Spinal cord (tissue), 10 donors: ENCODE results near the gene STX16. TPM values are rescaled to one million over a fixed set of nuclear protein-coding genes. Genes with fewer than 3 reads are reported as not detected.

ENCODE experiments used
- DNase-seq, 6 donors: peaks; one replicate each; pipeline versions ENCODE4 v3.0.0 to v3.0.0-alpha.2; 2013 to 2015; ENCODE audit warnings: low spot score in 6 of 6, low read depth in 4 of 6
- H3K27ac ChIP-seq: one replicate; pipeline ENCODE4 v1.5.1; 2013; ENCODE audit warnings: low read depth, low read length, control low read depth
- H3K27me3 ChIP-seq: one replicate; pipeline ENCODE4 v1.6.1; 2013; ENCODE audit warnings: low read length; ENCODE audit not compliant: control insufficient read depth, insufficient read depth
- H3K36me3 ChIP-seq: one replicate; pipeline ENCODE4 v1.6.1; 2013; ENCODE audit warnings: low read length; ENCODE audit not compliant: control insufficient read depth, insufficient read depth
- H3K4me1 ChIP-seq: one replicate; pipeline ENCODE4 v1.6.1; 2013; ENCODE audit warnings: low read length; ENCODE audit not compliant: control insufficient read depth, insufficient read depth
- H3K4me3 ChIP-seq: one replicate; pipeline ENCODE4 v1.5.1; 2013; ENCODE audit warnings: low read depth, low read length, control low read depth
- H3K9me3 ChIP-seq: one replicate; pipeline ENCODE4 v1.6.1; 2013; ENCODE audit warnings: low read length; ENCODE audit not compliant: control insufficient read depth, insufficient read depth
- whole genome bisulfite sequencing: methylation state at CpG from one replicate; pipeline ENCODE4 v1.1.5; 2013; ENCODE audit warnings: missing lambda C conversion rate; ENCODE audit not compliant: insufficient coverage; 5-methylcytosine and 5-hydroxymethylcytosine counted together
- long read RNA-seq, 4 donors: transcript quantifications; one replicate each; lab custom pipeline, GENCODE V29; 2026
- polyA plus RNA-seq, 2 donors: library from polyadenylated mRNA; unstranded; fragments of 120-200 nt; gene quantifications; one replicate each; pipeline ENCODE4 v1.2.1, GENCODE V29; 2013; ENCODE audit not compliant: insufficient read length in 2 of 2
- total RNA-seq, 2 donors: library from RNA; depleted of rRNA in 1 of 2; stranded (reverse); fragments of 120-200 nt in 1 of 2; fragments of >200 nt in 1 of 2; gene quantifications; one replicate each; pipeline versions ENCODE4 v1.2.3 to v1.2.4, GENCODE V29; 2013 to 2014
- donor health status: healthy.

Gene STX16, protein sequence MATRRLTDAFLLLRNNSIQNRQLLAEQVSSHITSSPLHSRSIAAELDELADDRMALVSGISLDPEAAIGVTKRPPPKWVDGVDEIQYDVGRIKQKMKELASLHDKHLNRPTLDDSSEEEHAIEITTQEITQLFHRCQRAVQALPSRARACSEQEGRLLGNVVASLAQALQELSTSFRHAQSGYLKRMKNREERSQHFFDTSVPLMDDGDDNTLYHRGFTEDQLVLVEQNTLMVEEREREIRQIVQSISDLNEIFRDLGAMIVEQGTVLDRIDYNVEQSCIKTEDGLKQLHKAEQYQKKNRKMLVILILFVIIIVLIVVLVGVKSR
- total RNA-seq, result 10 to 100 TPM; 35.7 to 43.1 TPM
- 10 to 100 TPM; 56.5 to 65.0 TPM for polyA plus RNA-seq
- long read RNA-seq, donor 1, full-length matches to known transcripts, result 5 of 5 reads
- long read RNA-seq, donor 1, partial matches to known transcripts, result 0 of 5 reads
- long read RNA-seq, donor 1, other reads (novel, unspliced or antisense), result 0 of 5 reads
- long read RNA-seq, donor 2, full-length matches to known transcripts, result 1 of 1 reads
- long read RNA-seq, donor 2, partial matches to known transcripts, result 0 of 1 reads
- long read RNA-seq, donor 2, other reads (novel, unspliced or antisense), result 0 of 1 reads
- long read RNA-seq, donor 3, full-length matches to known transcripts, result 1 of 1 reads
- long read RNA-seq, donor 3, partial matches to known transcripts, result 0 of 1 reads
- long read RNA-seq, donor 3, other reads (novel, unspliced or antisense), result 0 of 1 reads
- long read RNA-seq, donor 4, full-length matches to known transcripts, result 2 of 7 reads
- long read RNA-seq, donor 4, partial matches to known transcripts, result 5 of 7 reads
- long read RNA-seq, donor 4, other reads (novel, unspliced or antisense), result 0 of 7 reads

DNA sequence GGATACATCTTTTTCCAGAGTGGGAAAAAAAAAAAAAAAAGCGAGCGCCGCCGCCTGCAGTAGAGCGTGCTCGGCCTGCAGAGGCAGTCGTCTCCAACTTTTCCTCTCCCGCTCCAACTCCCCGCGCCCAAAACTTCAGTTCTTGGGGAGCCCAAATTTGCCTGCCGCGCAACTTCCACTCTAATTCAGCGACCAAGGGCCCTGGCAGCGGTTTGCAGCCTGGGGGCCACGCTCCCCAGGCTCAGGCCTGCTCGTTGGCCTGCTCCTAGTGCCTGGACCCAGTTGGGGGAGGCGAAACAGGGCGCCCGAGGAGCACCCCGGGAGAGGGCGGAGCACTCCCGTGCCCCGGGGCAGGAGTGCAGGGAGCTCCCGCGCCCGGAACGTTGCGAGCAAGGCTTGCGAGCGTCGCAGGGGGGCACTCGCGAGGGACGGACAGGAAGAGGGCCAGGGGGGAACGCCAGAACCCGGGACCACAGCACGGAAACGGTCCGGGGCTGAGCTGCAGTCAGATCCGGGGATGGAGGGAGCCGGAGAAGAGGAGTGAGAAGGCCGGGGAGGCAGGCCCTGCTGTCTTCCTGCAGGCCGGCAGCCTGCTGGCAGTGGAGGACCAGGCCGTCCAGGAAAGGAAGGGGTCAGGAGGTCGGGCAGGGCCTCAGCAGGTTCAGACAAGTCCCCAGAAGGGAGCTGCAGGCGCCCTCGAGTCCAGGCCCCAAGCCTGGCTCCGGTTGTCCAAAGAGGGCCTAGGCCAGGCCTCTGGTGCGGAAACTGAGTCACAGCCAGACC lies at the start of gene STX16:
Gene STX16 (plus strand): TSS at position 508 of the 783 bp plus-strand sequence. CDS start 724 bp downstream, outside the sequence.
- Histone ChIP-seq H3K9me3 (no peaks in the 10 kb centered on the region), H3K27ac (peak within 1 kb of the TSS; percentile 97), H3K4me3 (peak within 1 kb of the TSS; percentile 98), H3K4me1 (peaks cover 26% of the 10 kb centered on the region), H3K36me3 (no peaks in the 10 kb centered on the region), H3K27me3 (no peaks in the 10 kb centered on the region)
- peak; percentile 71 to 96 (median 86) for DNase-seq
- WGBS, result under 1% methylated on average over 49 of the region's 49 CpGs

DNA sequence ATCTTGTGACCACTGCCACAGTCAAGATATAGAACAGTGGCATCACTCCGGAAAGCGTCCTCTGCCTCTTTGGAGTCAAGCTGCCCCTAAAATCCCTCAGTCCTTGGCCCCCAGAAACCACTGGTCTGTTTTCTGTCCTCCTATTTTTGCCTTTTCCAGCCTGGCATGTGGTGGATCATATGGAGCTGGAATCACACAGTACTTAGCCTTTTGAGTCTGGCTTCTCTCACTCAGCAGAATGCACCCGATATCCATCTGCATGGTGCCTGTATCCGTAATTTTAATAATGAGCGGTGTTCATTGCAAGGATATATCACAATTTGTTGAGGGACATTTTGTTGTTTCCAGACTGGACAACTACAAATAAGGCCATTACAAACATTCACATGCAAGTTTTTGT lies 49.0 kb upstream of the STX16 start:
- no peak for DNase-seq
- H3K27ac ChIP-seq, result no peak overlapping the region
- 95% methylated on average over 2 of the region's 5 CpGs for WGBS
- H3K4me3 ChIP-seq, result no peak overlapping the region
- H3K4me1 ChIP-seq, result peaks cover 28% of the 10 kb centered on the region
- no peaks in the 10 kb centered on the region for H3K27me3 ChIP-seq
- H3K36me3 ChIP-seq, result no peaks in the 10 kb centered on the region
- H3K9me3 ChIP-seq, result no peaks in the 10 kb centered on the region

DNA sequence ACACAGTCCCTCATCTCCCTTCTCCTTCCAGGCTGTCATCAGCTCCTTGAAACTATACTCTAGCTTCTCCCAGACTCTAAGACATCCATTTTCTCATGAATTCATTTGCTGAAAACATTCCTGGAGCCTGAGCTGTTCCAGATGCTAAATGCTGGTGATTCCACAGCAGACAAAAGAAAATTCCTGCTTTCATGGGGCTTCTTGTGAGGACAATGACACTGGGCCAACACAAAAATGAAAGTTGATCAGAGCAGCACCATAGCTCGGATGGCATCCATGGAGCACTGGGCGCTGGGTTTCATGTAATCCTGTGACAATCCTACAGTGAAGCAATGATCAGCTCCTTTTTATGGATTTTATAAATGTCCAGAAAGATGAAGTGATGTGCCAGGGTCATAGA lies 47.4 kb upstream of the STX16 start:
- 100% methylated on average over 2 of the region's 2 CpGs for WGBS
- Histone ChIP-seq H3K9me3 (no peaks in the 10 kb centered on the region), H3K36me3 (peaks cover 2% of the 10 kb centered on the region), H3K4me3 (no peak overlapping the region), H3K4me1 (peaks cover 15% of the 10 kb centered on the region), H3K27ac (no peak overlapping the region), H3K27me3 (no peaks in the 10 kb centered on the region)
- DNase-seq, result no peak

DNA sequence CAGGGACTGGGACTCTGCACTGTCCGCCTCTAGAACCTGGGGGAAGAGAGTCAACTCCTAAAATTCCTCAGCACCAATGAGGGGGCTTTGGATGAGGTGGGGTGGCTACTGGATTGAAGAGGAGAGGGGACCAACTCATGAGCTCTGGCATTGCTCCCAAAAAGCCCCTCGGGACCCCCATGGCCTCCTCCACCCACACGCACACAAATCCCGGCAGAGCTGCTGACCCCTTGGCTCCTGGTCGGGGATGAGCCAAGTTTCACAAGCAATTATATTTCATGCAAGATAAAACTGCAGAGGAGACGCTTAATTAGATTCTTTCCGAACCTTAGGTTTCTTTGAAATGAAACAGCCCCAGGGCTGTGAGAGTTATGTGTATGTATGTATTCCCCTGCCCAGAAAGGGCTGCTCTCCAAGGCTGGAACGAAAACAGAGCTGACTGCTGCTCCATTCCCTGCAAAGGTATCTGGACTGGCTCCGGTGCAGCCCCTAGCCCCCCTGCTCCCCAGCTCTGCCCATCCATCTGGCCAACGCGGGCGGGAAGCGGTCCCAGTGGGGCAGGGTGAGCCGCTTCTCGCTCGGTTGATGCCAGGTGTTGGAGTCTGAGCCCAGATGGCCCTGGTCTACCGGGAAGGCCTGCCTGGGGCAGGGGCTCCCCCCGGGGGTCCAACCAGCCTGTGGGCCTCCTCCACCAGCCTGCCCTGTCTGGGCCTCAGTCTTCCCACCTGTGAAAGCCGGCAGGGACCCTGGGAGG lies 46.8 kb upstream of the STX16 start:
- Histone ChIP-seq H3K4me1 (peaks cover 15% of the 10 kb centered on the region), H3K27me3 (no peaks in the 10 kb centered on the region), H3K9me3 (no peaks in the 10 kb centered on the region), H3K36me3 (peaks cover 2% of the 10 kb centered on the region), H3K27ac (no peak overlapping the region), H3K4me3 (no peak overlapping the region)
- DNase-seq, result peak in 2 of 6 donors; percentile 45 to 68
- WGBS, result 47% methylated on average over 14 of the region's 19 CpGs

DNA sequence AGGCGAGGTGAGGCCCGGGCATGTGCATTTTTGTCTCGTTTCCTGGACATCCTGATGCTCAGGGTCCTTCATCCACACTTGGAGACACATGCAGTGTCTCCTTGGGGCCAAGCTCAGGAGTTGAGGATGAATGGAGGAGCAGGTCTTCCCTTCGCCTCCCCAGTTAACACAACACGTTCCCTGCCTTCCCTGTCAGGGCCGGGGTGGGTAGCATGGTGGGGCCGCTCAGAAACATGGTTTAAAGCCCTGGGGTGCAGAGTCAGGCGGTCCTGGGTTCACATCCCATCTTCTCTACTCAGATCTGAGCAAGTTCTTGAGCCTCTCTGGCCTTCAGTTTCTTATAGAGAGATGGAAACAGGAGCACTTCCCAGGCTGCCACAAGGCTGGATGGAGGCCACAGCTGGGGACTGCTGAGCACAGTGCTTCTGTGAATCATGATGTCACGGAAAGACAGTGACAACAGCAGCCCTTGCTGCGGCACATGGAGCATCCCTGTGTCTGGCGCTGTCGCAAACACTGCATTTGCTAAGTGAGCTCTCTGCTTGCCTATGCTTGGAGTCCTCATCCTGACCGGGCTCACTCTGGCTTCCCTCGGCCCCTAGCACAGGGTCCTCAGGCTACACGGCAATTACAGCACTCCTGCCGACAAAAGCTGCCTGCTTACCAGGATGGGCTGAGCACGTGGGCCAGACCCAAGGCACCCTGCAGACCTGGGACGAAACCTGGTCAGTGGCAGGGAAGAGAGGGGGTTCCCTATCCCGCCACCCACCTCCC lies 45.6 kb upstream of the STX16 start:
- Histone ChIP-seq H3K9me3 (no peaks in the 10 kb centered on the region), H3K27me3 (no peaks in the 10 kb centered on the region), H3K27ac (no peak overlapping the region), H3K4me1 (peaks cover 15% of the 10 kb centered on the region), H3K4me3 (no peak overlapping the region), H3K36me3 (peaks cover 2% of the 10 kb centered on the region)
- peak in 1 of 6 donors; percentile 38 for DNase-seq
- WGBS, result 78% methylated on average over 18 of the region's 19 CpGs

DNA sequence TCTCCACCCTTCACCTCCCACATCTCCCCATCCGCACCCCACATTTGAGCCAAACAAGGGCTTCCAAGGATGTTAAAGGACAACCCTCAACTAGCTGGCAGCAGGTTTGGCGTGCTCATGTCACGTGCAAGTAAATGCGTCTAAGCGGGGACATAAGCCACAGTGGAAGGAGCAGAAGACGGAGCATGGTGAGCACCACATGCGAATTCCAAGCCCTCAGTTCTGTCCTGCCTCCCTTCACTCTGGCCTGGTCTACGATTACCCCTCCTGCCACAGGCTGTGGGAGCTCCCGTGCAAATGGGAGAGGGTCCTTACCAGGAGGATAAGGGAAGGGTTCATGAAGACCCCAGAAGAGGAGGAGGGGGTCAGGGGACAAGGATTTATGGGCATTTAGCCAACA lies 44.9 kb upstream of the STX16 start:
- Histone ChIP-seq H3K27ac (no peak overlapping the region), H3K9me3 (no peaks in the 10 kb centered on the region), H3K27me3 (no peaks in the 10 kb centered on the region), H3K36me3 (peaks cover 2% of the 10 kb centered on the region), H3K4me1 (peaks cover 22% of the 10 kb centered on the region), H3K4me3 (no peak overlapping the region)
- no peak for DNase-seq
- 97% methylated on average over 8 of the region's 9 CpGs for WGBS

DNA sequence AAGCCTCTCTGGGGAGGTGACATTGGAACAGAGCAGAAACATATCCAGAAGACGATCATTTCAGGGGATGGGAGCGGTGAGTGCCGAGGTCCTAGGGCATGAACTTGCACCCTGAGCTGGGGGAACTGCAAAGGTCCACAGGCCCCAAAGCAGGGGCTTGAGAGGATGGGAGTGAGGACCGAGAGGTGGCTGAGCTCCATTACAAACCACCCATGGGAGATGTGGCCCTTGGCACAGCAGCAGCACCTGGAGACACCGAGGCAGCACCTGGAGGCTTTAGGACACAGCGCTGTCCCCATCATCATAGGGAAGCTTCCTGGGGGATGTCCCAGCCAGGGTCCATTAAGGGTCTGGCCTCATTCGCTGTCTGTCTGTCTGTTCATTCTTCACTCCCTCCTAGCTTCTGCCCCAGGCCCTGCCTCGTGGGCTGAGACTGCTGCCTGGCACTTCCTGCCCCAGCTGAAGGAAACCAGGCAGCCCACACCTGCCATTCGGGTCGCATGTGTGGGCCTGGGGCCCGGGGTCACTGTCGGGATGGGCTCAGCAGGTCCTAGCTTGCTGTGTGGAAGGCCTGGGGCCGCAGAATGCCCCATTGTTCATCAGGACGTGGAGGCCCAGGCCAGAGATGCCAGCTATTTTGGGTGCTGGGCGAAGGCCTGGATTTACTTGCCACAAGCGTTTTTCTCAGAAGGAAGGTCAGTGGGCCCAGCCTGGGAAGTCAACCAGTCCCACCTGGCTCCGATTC lies 42.8 kb upstream of the STX16 start:
- Histone ChIP-seq H3K27me3 (no peaks in the 10 kb centered on the region), H3K36me3 (peaks cover 2% of the 10 kb centered on the region), H3K27ac (no peak overlapping the region), H3K9me3 (no peaks in the 10 kb centered on the region), H3K4me3 (no peak overlapping the region), H3K4me1 (peaks cover 41% of the 10 kb centered on the region)
- no peak for DNase-seq
- 90% methylated on average over 17 of the region's 17 CpGs for WGBS

DNA sequence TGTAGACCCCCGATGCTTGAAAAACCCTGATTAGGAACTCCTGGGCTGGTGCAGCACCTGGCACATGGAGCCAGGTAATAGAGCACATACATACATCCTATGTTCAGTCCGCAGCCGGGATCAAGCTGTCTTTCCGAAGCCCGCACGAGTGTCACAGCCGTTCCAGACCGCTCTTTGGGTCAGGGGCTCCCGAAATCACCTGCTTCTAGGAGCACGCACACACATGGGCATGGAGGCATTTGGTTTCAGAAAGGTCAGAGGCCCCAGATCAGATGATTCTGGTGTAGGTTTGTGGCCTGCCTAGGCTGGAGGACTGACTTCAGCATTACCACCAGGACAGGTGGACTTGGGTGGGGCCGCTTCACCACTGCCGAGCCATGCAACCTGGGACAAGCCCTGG lies 42.1 kb upstream of the STX16 start:
- 100% methylated on average over 9 of the region's 12 CpGs for WGBS
- H3K36me3 ChIP-seq, result peaks cover 2% of the 10 kb centered on the region

More for the DNA sequence above, 42.1 kb upstream of the STX16 start:
- Histone ChIP-seq H3K4me3 (no peak overlapping the region), H3K27ac (no peak overlapping the region), H3K27me3 (no peaks in the 10 kb centered on the region), H3K4me1 (peaks cover 47% of the 10 kb centered on the region), H3K9me3 (no peaks in the 10 kb centered on the region)
- DNase-seq, result no peak
